Measurements from ENCODE around the gene WDR36. TPM values are rescaled to one million over a fixed set of nuclear protein-coding genes. Genes with fewer than 3 reads are reported as not detected.

The WDR36 gene
- total and polyA plus RNA-seq, 2 of the 13 experiments (the other 11 are each of a cell fraction or from before 2014, with no cell fraction given), result 18.2 to 40.6 TPM

DNA sequence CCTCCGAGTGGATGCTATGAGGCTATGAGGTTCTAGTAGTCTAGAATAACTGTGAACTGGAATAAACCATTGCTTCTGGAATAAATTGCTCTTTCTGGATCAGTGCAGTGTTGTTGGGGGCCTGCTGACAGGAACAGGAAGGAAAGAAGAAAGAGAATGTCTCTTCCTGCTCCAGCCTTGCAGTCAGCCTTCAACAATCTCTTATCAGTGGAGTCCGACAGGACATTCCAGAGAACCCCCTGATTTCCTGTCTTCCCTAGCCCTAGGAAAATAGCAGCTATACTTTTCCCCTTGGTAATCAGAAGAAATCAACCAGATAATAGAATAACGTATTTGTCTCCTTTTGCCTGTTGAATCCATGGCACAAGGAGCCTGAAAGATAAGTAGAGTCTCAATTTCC lies 55.4 kb downstream of the WDR36 start:
- ChIA-PET POLR2A (no interaction called here), CTCF (ENCODE audit: low intra/inter-chr PET ratio, low total read pairs) (no interaction called here)
- no peak overlapping the region for H3K27ac ChIP-seq (ENCODE audit: extremely low read length, insufficient read depth, low read length)
- no peak overlapping the region for H3K9ac ChIP-seq (ENCODE audit: insufficient read depth, low read depth, low read length)
- in situ Hi-C loops (cut with HindIII; ENCODE audit: extremely low pct_ligation_motif_present, low pct_unique_long_range_greater_than_20kb), result no loop called here
- H3K4me1 ChIP-seq (ENCODE audit: insufficient read depth, low read length), result no peaks in the 10 kb centered on the region
- TF ChIP-seq, protein P1, sequence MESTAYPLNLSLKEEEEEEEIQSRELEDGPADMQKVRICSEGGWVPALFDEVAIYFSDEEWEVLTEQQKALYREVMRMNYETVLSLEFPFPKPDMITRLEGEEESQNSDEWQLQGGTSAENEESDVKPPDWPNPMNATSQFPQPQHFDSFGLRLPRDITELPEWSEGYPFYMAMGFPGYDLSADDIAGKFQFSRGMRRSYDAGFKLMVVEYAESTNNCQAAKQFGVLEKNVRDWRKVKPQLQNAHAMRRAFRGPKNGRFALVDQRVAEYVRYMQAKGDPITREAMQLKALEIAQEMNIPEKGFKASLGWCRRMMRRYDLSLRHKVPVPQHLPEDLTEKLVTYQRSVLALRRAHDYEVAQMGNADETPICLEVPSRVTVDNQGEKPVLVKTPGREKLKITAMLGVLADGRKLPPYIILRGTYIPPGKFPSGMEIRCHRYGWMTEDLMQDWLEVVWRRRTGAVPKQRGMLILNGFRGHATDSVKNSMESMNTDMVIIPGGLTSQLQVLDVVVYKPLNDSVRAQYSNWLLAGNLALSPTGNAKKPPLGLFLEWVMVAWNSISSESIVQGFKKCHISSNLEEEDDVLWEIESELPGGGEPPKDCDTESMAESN (CRISPR knock-in tag; conservative IDR thresholded peaks at IDR 0.05), result no peak
- TF ChIP-seq PPARG (CRISPR knock-in tag; conservative IDR thresholded peaks at IDR 0.05), result no peak
- no peak for TF ChIP-seq GTF2F1 (IDR thresholded peaks at IDR 0.05; ENCODE audit: low read length)
- no peak for TF ChIP-seq ELF3 (CRISPR knock-in tag; IDR thresholded peaks at IDR 0.05)
- TF ChIP-seq, protein P2, sequence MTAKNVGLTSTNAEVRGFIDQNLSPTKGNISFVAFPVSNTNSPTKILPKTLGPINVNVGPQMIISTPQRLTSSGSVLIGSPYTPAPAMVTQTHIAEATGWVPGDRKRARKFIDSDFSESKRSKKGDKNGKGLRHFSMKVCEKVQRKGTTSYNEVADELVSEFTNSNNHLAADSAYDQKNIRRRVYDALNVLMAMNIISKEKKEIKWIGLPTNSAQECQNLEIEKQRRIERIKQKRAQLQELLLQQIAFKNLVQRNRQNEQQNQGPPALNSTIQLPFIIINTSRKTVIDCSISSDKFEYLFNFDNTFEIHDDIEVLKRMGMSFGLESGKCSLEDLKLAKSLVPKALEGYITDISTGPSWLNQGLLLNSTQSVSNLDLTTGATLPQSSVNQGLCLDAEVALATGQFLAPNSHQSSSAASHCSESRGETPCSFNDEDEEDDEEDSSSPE (CRISPR knock-in tag; IDR thresholded peaks at IDR 0.05), result no peak
- TF ChIP-seq SRSF1 (optimal IDR thresholded peaks at IDR 0.05; ENCODE audit: low read depth, low read length), result no peak
- TF ChIP-seq ARNT2 (CRISPR knock-in tag; IDR thresholded peaks at IDR 0.05; ENCODE audit: low read depth), result no peak
- no peak for TF ChIP-seq HNF4G (IDR thresholded peaks at IDR 0.05; ENCODE audit: borderline replicate concordance, low read depth, low read length)
- TF ChIP-seq HNF4G (CRISPR knock-in tag; IDR thresholded peaks at IDR 0.05; ENCODE audit: borderline replicate concordance, low read depth), result no peak
- TF ChIP-seq KLF15 (CRISPR knock-in tag; IDR thresholded peaks at IDR 0.05; ENCODE audit: borderline replicate concordance), result no peak
- TF ChIP-seq, protein P3, sequence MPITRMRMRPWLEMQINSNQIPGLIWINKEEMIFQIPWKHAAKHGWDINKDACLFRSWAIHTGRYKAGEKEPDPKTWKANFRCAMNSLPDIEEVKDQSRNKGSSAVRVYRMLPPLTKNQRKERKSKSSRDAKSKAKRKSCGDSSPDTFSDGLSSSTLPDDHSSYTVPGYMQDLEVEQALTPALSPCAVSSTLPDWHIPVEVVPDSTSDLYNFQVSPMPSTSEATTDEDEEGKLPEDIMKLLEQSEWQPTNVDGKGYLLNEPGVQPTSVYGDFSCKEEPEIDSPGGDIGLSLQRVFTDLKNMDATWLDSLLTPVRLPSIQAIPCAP (CRISPR knock-in tag; IDR thresholded peaks at IDR 0.05; ENCODE audit: low read depth), result no peak
- no peak for TF ChIP-seq PTBP1 (IDR thresholded peaks at IDR 0.05; ENCODE audit: low read depth, low read length, poor library complexity, severe bottlenecking)
- TF ChIP-seq BHLHE40 (IDR thresholded peaks at IDR 0.05; ENCODE audit: low read length), result no peak
- H3K9me3 ChIP-seq (ENCODE audit: low read length), result no peaks in the 10 kb centered on the region
- no peaks in the 10 kb centered on the region for H3K27me3 ChIP-seq (ENCODE audit: control insufficient read depth in 1 of 2, insufficient read depth in 2 of 2, low read length in 2 of 2)
- no peak for FAIRE-seq
- H4K20me1 ChIP-seq (ENCODE audit: insufficient read depth, low read length), result no peaks in the 10 kb centered on the region
- WGBS (ENCODE audit: low lambda C conversion rate), result 0% methylated on average over 3 of the region's 3 CpGs
- H3K36me3 ChIP-seq (replicated peaks in 1 of 2; ENCODE audit: control insufficient read depth in 1 of 2, insufficient read depth in 2 of 2, low read length in 2 of 2), result no peaks in the 10 kb centered on the region
- H3K79me2 ChIP-seq (ENCODE audit: insufficient read depth, low read length), result no peaks in the 10 kb centered on the region
- no peak for ATAC-seq
- intact Hi-C loops (cut with micrococcal nuclease; ENCODE audit: unreplicated experiment), result no loop called here
- no peak overlapping the region for H3K4me3 ChIP-seq (replicated peaks in 1 of 3; ENCODE audit: insufficient read depth in 1 of 3, low read depth in 2 of 3, low read length in 3 of 3)
- DNase-seq (ENCODE audit: low spot score), result no peak
- no peak overlapping the region for H3K4me2 ChIP-seq (ENCODE audit: low read depth, low read length)
- BruUV-seq (replicated peaks), result no TSS peak
- H2AFZ ChIP-seq (ENCODE audit: low read length), result no peak overlapping the region
